ENCODE data around the gene AP3S2.

Gene AP3S2

GRCh38 chr15:89812847-89813320, 80.9 kb downstream of the AP3S2 start:
- DNase-seq, result no peak

DNA sequence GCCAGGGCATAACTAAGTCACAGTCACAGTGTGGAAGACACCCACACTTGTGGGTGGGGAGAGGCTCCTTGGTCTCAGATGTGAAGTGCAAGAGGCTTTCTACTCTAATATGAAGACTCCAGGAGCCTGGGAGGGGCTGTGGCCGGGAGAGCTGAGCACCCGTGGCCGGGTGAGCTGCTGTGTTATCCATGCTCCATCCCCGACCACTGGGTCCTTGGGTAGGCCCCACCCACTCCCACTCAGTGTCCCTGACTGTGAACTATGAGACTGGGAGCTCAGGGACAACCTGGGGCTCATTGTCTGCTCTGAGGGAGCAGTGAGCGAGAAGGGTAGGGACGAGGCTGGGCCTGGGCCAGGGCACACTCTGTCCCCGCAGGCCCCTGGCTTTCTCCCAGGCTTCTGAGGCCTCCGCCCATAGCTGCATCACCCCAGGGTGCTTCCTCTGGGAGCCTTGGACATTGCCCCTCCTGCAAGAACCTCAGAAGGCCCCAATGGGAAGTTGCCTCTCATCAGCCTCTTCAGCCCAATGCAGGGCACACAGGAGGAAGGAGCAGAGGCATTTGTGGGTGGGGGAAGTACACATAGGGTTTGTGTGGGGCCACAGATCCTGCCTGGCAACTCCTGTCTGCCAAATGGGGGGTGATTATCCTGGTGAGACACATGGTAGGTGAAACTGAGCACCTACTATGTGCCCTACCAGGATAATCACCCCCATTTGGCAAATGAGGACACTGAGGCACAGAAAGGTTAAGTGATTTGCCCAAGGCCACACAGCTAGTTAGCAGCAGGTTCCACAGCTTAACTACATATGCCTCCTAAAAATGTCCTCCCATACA, 81.6 kb downstream of the AP3S2 start:
- no peak for DNase-seq

DNA sequence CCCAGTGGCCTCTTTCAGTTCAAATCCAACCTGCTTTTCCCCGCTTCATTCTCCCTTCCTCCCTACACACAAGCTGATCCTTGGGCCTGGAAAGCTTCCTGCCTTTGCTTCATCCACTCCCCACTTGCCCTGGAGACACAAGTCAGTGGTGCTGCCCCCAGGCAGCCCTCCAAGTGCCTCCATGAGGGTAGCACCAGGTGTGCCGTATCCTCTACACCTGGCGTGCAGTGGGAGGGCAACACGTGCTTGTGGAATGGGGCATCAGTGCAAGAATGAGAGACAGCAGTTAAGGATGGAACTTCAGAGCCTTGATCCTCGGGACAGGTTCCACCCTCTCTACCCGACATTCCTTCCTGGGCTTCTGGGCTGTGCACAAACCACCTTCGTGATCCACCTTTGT, 83.0 kb downstream of the AP3S2 start:
- no peak for DNase-seq

DNA sequence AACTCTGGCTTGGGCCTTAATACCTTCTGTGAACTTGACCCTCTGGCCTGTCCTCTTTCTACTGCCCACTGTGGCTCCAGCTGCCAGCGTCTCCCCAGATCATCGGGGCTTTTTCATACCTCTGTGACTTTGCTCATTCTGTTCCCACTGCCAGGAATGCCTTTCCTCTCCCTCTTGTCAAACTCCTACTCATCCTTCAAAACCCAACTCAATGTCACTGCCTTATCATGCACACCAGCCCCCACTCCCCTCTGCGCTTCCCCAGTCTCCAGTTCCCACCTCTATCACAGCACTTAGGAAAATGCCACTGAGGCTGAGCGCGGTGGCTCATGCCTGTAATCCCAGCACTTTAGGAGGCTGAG, 84.0 kb downstream of the AP3S2 start:
- no peak for DNase-seq

DNA sequence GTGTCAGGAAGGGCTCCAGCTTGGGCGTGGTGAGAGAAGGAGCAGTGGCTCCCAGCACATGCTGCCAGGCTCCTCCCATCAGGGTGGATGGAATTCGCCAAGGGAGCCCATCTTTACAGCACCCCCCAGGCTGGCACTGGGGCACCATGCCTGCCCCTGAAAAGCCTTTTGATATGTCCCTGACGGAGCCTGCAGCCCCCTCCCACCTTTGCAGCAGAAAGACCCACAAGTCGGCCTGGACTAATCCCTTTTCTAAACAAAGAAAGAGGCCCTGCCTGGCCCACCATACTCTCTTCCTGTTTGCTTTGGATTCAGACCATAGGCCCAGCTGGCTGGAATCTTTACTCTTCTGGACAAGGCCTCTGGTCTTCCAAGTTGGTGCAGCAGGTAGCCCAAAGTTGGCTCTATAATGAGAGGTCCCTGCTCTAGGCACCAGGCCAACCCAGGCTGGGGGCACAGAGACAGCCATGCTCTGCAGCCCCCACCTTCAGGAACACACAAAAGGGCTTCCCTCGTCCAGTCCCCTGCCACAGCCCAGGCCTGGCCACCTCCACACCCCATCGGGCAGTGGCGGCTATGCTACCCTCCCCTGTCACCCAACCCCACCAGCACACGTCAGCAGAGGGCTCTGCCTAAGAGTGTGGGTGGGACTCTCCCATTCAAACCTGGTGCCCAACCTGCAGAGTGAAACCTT, 84.6 kb downstream of the AP3S2 start:
- DNase-seq, result no peak

- DNase-seq, result no peak
These were observed 85.5 kb downstream of the AP3S2 start for GRCh38 chr15:89808160-89808870.

- DNase-seq, result no peak
These were observed 86.1 kb downstream of the AP3S2 start for GRCh38 chr15:89807689-89808088.

GRCh38 chr15:89806559-89807550, 86.9 kb downstream of the AP3S2 start:
- no peak for DNase-seq

DNA sequence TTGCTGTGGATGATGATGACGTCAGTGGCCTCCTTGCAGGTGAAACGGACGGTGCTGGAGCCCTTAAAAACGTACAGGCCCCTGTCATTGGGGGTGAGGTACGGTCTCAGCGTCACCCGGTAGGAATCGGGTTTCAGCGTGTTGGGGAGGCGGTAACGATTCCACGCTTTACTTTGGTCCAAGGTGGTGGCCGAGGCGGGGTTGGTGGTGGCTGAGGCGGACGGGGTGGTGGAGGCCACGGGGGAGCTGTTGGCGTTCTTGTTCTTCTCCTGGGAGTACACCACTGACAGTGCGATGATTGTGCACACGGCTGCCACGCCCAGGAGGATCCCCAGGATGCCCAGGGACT, 87.6 kb downstream of the AP3S2 start:
- DNase-seq, result no peak

- no peak for DNase-seq
These were observed 88.3 kb downstream of the AP3S2 start for GRCh38 chr15:89805241-89806209.

GRCh38 chr15:89803941-89804800, 89.6 kb downstream of the AP3S2 start:
- no peak for DNase-seq

DNA sequence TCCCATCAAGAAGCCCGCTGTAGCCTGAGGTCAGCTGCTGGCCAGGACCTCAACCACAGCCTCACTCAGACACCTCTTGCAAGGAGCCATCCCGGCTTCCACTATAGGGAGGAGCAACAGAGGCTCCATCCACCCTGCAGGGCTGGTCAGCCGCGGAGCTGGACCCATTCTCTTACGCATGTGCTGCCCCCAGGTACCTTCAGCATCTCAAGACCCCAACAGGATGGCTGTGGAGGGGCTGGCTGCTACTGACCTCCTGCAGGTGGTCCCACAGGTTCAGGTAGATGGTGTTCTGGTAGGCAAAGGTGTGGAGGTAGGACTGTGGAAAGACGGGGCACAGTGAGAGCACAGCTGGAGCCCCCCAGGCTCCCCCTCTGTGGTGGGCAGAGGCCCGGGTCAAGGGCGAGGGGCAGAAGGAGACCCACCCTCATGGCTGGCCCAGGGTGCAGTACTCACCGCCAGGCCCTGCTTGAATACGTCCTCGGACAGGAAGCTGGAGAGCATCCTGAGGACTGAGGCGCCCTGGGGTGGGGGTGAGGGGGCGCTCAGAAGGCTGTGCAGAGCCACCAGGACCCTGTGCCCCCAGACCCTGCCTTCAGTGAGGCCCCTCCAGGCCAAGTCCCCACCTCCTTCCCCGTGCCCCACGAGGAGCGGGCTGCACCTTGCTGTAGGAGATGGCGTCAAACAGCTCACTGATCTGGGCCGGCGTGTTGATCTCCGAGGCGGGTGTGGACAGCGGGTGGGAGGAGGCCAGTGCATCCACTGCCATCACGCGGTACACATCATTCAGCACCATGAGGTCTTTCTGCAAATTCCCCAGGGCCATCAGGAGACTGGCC, 90.6 kb downstream of the AP3S2 start:
- no peak for DNase-seq

DNA sequence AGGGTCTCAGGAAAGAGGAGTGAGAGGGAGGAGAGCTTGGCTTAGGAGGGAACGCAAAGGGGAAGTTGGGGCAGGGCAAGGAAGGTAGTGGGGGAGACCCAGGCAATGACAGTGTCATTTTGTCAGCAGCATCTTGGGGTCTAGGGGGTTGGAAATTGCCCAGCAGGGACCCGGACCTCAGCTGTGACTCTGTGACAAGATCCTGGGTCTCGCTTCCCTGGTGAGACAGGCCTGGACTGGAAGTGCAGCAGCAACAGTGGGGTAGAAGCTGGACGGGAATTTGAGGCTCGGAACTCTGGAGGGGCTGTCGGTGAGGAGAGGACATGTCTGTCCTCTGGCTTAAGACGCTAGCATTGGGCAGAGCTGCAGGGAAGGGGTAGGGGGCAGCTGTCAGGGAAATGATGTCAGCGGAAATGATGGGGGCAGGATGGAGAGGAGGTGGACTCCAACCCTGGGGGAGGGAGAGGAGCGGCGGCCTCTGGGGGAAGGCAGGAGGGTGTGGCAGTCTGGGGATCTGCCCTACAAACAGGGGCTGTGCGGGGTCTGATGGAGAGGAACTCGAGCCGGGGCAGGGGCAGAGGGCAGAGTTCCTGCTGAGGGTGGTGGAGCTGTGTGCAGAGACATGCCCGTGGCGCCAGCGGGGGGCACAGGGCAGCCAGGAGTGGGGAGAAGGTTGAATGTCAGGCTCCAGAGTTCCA, 91.4 kb downstream of the AP3S2 start:
- DNase-seq, result no peak

GRCh38 chr15:89801471-89802195, 92.2 kb downstream of the AP3S2 start:
- no peak for DNase-seq

GRCh38 chr15:89799918-89800498, 93.8 kb downstream of the AP3S2 start:
- DNase-seq, result no peak

DNA sequence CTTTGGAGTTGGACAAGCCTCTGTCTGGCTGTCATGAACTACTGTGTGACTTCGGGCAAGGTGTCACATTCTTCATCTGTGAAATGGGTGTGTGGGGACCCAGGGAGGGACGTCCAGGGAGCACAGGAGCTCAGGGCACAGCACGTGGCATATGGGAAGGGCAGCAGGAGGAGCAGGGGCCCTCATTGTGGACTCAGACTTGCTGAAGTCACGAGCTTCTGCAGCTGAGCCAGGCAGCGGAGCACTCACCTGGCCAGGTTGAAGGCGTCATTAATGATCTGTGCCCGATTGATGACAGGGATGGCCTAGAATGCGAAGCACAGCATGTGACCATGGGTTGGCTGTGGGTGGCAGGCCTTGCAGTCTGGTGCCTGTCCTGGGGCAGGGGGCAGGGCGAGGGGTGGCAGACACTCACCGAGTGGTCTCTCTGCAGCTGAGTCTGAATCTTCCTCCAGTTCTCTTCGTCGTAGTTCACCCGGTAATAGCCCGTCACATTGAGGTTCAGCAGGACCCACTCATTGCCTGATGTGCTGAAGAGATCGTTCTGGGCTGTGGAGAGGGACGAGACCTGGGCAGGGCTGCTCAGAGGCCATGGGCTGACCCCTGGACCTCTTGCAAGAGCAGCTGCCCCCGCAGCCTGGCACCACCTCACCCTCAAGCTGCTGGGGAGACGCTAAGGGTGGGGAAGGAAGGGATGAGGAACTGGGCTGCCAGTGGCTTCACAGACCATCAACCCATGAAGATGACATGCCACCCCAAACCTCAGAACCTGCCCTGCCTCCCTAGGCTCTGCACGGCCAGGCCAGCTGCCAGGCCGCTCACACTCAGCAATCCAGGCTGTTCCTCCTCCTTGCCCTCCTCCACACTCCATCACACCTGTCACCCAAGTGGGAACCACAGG, 94.5 kb downstream of the AP3S2 start:
- no peak for DNase-seq
